Measurements from ENCODE around the gene DMXL1.
"Not testable (repeated sequence)": the region's sequence is repeated elsewhere in the genome, so short reads cannot be mapped to it uniquely, and the experiment has no call there.

The DMXL1 gene

DNA sequence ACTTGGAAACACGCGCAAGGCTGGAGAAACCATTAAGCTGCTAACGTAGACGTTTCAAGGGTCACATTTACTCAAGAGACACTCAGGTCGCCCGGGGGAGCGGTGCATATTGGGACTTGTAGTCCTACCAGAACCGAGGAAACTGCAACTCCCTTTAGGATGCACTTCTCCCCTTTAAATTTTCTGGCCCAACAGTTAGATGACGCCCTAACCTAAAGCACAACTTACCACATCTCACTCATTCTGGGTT lies 384 bp upstream of the DMXL1 start:
- DNase-seq (ENCODE audit: low read depth): no peak

DNA sequence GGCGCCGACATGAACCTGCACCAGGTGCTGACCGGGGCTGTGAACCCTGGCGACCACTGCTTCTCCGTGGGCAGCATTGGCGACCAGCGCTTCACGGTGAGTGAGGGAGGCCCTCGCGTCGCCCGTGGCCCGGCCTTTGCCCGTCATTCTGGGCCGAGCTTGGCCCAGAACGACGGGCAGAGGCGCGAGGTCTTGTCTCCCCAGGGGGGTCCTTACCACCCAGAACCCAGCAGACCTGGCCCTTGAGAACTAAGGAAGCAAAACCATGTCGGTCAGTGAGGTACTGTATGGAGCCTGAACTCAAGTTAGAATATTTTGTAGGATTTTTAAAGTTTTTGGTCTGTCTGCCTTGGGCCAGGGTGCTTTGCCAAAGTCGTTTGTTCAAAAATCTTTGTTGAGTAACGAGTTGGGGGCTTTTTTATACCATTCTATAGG lies 691 bp downstream of the DMXL1 start:
- no peak for DNase-seq (ENCODE audit: low read depth)

DNA sequence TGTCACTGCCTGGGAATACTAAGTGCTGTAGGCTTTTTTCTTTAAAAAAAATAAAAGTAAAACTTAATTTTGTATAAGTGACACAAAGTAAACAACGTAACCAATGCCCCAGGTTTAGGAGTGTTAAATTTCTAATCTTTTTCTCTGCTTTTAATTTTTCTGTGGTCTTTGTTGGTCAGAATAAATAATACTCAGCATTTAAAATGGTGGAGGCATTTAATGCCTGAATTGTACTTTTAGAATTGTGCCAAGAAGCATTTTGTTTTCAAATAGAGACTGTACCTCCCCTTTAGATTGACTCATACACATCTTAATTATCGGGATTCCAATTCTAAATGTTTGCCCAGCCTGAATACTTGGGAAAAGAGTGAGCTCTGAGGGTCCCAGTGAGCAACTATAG lies 1.6 kb downstream of the DMXL1 start:
- no peak for DNase-seq (ENCODE audit: low read depth)

DNA sequence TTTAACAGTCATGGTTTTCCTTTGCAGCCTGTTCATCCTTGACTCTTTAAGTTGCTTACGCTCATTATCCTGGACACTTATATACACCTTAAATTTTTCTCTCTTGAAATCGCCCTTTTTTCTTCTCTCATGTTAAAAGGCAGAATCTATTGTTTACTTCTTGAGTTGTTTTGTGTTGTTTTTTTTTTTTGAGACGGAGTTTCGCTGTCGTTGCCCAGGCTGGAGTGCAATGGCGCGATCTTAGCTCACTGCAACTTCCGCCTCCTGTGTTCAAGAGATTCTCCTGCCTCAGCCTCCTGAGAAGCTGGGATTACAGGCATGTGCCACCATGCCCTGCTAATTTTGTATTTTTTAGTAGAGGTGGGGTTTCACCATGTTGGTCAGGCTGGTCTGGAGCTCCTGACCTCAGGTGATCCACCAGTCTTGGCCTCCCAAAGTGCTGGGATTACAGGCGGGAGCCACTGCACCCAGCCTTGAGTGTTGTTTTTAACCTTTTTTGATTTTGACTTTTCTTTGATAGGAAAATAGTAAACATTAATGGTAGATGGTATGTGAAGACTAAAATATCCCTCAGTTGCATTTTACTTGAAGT lies 3.0 kb downstream of the DMXL1 start:
- not testable (repeated sequence) for DNase-seq (ENCODE audit: low read depth)

DNA sequence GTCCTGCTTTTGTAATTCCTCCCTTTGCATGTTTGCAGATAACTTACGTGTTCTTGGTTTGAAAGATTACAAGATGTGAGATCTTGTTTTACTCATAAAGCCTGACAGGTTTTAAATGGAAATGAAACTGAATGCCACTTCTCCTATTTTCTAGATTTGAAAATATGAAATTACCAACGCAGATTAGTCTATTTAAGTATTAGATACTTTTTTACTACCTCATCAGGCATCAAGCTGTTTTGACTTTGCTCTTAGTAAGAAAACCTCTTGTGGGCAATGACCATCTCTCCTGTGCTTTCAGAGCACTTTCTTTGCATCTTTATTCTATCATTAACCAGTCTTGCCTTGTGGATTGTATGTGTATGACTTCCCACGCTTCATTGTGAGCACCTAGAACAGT lies 3.5 kb downstream of the DMXL1 start:
- no peak for DNase-seq (ENCODE audit: low read depth)

DNA sequence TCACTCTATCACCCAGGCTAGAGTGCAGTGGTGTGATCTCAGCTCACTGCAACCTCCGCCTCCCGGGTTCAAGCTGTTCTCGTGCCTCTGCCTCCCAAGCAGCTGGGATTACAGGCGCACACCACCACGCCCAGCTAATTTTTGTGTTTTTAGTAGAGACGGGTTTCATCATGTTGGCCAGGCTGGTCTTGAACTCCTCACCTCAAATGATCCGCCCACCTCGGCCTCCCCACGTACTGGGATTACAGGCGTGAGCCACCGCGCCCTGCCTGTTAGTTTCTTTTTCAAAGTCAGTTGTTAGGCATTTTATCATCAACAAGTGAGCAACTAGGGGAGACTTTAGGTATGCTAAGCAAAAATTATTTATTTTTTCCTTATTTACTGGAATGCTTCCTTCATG lies 4.4 kb downstream of the DMXL1 start:
- DNase-seq (ENCODE audit: low read depth): peak; percentile 32

DNA sequence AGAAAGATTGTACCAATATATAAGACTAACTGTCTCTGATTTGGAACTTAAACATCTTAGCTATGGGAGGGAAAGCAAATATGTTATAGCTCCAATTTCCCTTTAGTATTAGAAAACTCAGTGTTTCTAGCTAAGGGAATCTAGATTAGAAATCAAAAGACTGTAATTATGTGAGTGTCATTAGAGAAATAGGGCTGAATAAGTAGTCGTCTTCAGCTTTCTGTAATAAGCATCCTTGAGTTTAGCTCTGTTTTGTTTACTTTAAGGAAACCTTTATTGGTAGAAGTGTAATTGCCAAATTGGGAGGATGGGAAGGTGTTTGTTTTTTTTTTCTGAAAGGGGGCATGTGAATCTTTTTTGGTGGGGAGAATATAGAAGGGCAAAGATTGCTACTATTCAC lies 5.2 kb downstream of the DMXL1 start:
- DNase-seq (ENCODE audit: low read depth): no peak

DNA sequence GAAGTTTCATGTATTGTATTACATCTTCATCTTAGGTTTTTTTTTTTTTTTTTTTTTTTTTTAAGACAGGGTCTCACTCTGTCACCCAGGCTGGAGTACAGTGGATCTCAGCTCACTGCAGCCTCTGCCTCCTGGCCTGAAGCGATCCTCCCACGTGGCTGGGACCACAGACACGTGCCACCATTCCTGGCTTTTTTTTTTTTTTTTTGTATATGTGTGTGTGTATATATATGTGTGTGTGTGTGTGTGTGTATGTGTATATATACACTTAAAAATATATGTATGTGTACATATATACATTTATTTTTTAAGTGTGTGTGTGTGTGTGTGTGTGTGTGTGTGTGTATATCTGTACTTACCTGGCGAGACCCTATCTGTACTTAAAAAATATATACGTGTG lies 6.6 kb downstream of the DMXL1 start:
- DNase-seq (ENCODE audit: low read depth): no peak

DNA sequence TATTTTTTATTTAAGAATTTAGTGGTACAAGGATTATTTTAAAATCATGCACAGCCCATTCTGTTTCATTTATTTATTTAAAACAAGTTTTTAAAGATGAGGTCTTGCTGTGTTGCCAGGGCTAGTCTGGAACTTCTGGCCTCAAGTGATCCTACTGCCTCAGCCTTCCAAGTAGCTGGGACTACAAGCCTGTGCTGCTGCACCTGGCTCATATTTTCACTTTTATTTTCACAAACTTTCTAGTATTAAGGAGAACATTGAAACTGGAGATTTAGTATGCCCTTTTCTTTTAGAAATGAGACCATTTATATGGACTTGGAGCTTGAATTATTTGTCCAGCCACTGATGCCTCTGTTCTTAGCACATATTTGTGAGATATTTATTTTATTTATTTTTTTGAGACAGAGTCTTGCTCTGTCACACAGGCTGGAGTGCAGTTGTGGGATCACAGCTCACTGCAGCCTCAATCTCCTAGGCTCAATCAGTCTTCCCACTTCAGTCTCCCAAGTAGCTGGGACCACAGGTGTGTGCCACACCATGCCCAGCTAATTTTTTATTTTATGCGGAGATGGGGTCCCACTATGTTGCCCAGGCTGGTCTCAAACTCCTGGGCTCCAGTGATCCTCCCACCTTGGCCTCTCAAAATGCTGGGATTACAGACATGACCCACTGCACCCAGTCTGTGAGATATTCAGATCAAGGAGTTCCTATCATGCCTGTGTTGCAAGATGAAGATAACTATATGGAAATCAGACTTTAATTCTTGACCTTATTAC lies 7.4 kb downstream of the DMXL1 start:
- DNase-seq (ENCODE audit: low read depth): no peak

DNA sequence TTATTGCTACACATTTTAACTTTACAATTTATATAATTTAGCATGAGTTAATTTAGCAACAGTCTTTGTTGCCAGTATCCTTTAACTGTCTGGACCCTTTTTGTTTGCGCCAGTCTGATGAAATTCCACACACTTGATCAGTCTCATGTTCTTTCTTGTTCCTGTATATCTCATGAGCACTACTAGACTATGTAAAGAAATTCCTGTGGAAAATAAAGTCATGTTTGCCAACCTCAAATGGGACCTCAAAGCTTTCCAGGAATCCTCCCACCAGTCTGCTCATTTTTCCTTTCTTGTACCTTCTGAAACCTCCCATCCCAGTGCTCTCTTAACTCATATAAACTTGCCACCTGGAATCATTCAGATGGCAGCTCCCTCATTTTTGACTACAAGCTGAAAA lies 8.0 kb downstream of the DMXL1 start:
- no peak for DNase-seq (ENCODE audit: low read depth)

DNA sequence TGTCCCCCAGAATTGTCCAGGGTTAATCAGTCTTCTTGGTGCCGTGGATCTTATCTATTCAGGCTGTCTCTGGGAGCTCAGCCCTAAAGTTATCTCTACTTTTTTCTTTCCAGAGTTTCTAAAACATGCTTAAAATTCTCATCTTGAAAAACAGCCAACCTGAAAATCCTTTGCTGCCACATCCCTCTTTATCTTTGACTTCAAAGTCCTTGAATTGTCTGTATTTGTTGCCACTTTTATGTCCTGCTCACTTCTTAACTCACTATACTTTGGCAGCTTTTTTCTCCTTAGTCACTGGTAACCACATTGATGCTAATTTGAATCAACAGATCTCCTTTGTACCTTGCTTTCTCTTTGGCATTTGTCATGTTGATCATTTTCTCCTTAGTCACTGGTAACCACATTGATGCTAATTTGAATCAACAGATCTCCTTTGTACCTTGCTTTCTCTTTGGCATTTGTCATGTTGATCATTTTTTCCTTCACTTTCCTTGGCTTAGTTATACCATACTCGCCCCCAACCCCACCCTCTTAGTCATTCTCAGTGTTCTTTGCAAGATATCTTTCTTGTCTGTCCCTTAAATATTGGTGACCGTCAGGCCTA lies 8.5 kb downstream of the DMXL1 start:
- no peak for DNase-seq (ENCODE audit: low read depth)

DNA sequence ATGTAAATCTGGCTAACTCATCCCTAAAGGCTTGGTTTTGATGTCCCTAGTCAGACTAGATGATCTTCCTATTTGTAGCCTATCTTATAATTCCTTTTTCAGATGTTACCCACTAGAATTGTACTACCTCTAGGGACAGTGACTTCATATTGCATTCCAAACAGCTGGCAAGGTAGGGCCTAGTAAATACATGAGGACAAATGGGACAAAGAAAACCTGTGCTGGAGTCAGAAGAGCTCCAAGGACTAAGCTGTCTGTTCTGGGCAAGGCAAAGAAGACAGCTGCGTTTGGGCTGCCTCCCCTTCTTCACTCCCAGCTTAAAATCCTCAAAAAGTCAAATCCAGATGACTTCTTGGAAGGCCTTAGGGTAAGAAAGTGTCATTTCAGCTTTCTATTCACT lies 10.0 kb downstream of the DMXL1 start:
- no peak for DNase-seq (ENCODE audit: low read depth)

DNA sequence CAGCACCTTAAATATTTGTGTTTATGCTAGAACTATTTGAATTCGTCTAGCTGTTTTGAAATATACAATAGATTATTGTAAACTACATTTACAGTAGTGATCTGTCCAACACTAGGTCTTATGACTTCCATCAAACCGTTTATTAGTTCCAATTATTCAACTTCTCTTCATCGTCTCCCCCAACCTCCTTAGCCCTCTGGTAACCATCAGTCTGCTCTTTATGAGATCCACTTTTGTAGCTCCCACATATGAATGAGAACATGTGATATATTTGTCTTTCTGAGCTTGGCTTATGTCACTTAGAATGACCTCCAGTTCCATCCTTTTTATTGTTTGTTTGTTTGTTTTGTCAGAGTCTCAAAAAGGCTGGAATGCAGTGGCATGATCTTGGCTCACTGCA lies 11.8 kb downstream of the DMXL1 start:
- DNase-seq (ENCODE audit: low read depth): no peak

DNA sequence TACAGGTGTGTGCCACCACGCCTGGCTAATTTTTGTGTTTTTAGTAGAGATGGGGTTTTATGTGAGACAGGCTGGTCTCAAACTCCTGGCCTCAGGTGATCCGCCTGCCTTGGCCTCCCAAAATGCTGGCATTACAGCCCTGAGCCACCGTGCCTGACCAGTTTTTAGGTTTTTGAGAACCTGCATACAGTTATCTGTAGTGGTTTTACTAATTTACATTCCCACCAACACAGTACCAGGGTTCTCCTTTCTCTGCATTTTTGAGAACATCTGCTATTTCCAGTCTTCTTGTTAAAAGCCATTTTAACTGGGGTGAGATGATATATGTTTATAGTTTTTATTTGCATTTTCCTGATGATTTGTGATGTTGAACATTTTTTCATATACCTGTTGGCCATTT lies 12.8 kb downstream of the DMXL1 start:
- no peak for DNase-seq (ENCODE audit: low read depth)

DNA sequence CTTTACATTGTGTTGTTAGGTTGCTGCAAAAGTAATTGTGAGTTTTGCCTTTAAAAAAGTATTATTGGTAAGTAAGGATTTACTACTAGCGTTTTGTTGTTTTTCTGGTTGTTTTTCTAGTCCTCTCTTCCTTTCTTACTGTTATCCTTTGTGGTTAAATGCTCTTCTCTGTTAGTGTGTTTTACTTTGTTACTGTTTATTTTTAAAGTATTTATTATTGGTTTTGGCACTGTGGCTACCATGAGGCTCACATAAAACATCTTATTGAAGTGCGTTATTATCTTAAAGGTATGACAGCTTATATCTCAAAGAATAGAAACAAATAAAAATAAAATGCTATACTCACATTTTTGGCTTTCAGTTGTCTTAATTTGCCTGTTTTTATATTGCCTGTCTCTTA lies 17.6 kb downstream of the DMXL1 start:
- no peak for DNase-seq (ENCODE audit: low read depth)

DNA sequence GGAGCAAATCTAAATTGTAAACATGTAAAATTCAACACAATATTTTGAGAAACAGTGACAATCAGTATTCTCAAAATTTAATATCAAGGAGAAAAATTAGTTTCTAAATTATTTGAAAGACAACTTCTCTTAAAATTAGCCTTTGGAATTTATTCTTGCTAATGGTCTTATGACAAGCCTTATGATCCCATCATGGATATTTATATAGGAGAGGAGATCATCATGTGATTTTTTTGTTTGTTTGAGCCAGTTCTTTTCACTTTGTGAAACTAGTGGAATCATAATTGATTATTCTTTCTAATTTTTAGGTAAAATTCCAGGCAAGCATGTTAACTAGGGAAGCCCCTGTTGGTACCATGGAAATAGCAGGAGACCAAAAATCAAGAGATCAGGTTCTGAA lies 24.7 kb downstream of the DMXL1 start:
- DNase-seq (ENCODE audit: low read depth): no peak

DNA sequence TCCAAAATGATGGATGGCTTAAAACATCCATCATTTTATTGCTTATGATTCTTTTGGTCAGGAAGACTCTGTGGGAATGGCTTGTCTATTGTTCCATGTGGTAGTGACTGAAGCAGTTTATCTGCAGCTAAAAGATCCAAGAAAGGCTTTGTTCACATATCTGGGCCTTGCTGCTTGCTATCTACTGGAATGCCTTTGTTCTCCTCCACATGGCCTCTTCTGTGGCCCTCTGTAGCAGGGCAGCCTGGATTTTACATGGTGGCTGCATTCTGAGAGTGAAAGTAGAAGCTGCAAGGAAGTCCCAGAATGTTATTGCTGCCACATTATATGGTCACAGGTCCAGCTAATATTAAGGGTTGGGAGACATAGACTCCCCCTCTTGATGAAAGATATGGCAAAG lies 35.1 kb downstream of the DMXL1 start:
- no peak for DNase-seq (ENCODE audit: low read depth)

DNA sequence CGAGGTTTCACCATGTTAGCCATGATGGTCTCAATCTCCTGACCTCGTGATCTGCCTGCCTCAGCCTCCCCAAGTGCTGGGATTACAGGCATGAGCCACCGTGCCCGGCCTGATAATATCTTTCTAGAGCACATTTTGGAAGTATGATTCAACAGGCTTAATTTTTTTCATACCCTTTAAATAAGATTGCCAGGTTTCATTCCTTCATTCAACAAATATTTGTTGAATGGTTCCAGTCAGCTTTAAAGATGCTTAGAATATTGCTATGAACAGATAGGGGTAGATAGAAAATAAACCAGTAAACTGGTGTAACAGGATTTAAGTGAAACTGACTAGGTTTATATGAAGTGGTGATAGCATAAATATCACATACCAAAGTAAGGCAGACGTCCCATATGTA lies 41.3 kb downstream of the DMXL1 start:
- no peak for DNase-seq (ENCODE audit: low read depth)

DNA sequence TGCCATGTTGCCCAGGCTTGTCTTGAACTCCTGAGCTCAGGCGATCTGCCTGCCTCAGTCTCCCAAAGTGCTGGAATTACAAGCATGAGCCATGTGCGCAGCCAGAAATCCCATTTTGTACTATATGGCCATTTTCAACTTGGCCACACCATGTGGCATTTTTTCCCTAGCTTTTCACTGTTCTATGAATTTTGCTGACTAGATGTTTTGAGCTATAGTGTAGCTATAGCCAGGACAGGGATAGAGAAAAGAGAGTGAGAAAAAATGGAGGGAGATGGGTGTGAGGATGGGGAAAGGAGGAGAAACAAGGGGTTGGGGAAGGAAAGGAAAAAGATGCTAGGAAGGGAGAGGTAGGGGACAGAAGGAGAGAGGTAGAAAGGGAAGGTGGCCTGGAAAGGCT lies 46.4 kb downstream of the DMXL1 start:
- no peak for DNase-seq (ENCODE audit: low read depth)

DNA sequence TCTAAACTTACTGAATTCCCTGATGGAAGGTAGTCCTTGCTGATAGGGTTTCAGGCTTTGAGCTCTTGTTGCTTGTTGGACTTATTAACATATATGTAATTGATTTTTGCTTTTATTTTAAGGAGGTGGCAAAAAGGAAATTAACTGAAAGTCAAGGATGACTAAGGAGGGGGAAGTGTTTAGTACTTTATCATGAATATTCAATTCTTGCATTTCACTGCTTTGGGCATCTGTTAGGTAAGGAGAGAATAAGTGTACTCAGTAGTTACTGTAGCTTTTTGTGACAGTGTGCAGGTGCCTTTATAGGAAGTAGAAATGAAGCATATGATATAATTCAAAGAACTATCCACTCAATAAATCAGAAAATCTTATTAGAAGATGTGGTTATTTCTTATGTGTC lies 47.1 kb downstream of the DMXL1 start:
- DNase-seq (ENCODE audit: low read depth): no peak

DNA sequence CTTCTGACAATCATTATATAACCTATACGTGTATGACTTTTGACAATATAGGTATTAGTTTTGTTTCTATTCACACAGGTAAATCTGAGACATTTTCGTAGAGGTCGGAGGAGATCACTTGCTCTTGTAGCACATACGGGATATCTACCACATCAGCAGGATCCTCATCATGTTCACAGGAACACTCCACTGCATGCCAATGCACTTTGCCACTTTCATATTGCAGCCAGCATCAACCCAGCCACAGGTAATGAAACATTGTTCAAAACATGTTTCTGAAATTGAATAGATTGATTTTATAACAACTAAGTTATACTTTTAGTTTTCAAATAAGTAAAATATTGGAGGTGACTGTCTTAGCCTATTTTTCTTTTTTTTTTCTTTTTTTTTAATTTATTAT lies 50.0 kb downstream of the DMXL1 start:
- DNase-seq (ENCODE audit: low read depth): no peak

DNA sequence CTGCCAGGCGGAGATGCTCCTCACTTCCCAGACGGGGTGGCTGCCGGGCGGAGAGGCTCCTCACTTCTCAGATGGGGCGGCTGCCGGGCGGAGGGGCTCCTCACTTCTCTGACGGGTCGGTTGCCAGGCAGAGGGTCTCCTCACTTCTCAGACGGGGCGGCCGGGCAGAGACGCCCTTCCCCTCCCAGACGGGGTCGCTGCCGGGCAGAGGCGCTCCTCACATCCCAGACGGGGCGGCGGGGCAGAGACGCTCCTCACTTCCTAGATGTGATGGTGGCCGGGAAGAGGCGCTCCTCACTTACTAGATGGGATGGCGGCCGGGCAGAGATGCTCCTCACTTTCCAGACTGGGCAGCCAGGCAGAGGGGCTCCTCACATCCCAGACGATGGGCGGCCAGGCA lies 51.6 kb downstream of the DMXL1 start:
- not testable (repeated sequence) for DNase-seq (ENCODE audit: low read depth)

DNA sequence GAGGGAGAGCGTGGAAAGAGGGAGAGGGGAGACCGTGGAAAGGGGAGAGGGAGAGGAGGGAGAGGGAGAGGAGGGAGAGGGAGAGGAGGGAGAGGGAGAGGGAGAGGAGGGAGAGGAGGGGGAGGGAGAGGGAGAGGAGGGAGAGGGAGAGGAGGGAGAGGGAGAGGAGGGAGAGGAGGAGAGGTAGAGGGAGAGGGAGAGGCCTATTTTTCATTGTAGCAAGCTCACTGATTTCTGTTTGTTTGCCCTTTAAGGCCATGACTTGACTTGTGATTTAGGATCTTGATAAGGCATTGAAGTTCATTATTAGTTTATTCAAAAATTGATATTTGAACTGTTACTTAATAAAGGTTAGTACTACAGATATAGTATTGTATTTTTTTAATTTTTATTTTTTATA lies 52.4 kb downstream of the DMXL1 start:
- no peak for DNase-seq (ENCODE audit: low read depth)

DNA sequence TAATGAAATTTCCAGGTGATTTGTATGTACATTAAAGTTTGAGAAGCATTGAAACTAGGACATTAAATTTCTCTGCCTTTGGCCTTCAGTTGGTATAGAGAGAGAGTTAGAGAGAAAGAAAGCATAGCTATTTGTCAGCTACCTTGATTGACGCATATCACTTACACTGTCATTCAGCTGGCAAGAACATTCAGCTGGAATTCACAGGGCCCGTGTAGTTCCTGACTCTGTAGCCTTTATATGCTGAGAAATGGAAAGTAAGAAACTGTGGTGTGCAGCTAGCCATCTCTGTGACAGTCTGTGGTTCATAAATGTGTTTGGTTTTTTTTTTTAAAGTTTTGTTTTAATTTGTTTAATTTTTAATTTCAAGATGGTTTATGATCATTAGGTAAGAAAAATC lies 58.9 kb downstream of the DMXL1 start:
- no peak for DNase-seq (ENCODE audit: low read depth)

All from activated T-cell treated with anti-CD3 and anti-CD28 coated beads for 48 hours (primary cell).